Activated T-helper 1 cell treated with anti-CD3 and anti-CD28 coated beads, Interleukin-12 subunit alpha, Interleukin-12 subunit beta, Interleukin-2, Interleukin-4 antibody, amounts not matched to agents 30 ng/mL and 10 ng/mL and 1 ng/mL, durations not matched to agents 14 hours and 24 hours and 36 hours (primary cell): ENCODE results near the gene SRRM3. TPM values are rescaled to one million over a fixed set of nuclear protein-coding genes. Genes with fewer than 3 reads are reported as not detected.
A peak's percentile ranks its signal among the peaks of the same experiment; 100 is the strongest.
"Not testable (repeated sequence)": the region's sequence is repeated elsewhere in the genome, so short reads cannot be mapped to it uniquely, and the experiment has no call there.

ENCODE experiments used
- DNase-seq: peaks from one replicate; pipeline ENCODE4 v3.0.0; 2021; ENCODE audit warnings: low spot score
- H3K27ac Mint-ChIP-seq: one replicate; pipeline ENCODE4 v1.8.0; 2021; ENCODE audit warnings: mild to moderate bottlenecking, mixed read lengths
- H3K27me3 Mint-ChIP-seq: one replicate; pipeline ENCODE4 v1.8.0; 2022; ENCODE audit warnings: mild to moderate bottlenecking, moderate library complexity, mixed read lengths; ENCODE audit not compliant: insufficient read depth
- H3K36me3 Mint-ChIP-seq: one replicate; pipeline ENCODE4 v1.8.0; 2021; ENCODE audit warnings: low read depth, mixed read lengths
- H3K4me1 Mint-ChIP-seq: one replicate; pipeline ENCODE4 v1.8.0; 2021; ENCODE audit warnings: low read depth, mixed read lengths
- H3K4me3 Mint-ChIP-seq: one replicate; pipeline ENCODE4 v1.8.0; 2021; ENCODE audit warnings: mild to moderate bottlenecking, moderate library complexity, mixed read lengths
- H3K9me3 Mint-ChIP-seq: one replicate; pipeline ENCODE4 v1.8.0; 2021; ENCODE audit warnings: mixed read lengths
- intact Hi-C: fragments of 100-400 bp; cut with micrococcal nuclease; formaldehyde crosslinking; loops from one replicate; pipeline ENCODE4 v1.15.1; 2024
- total RNA-seq: library from RNA; stranded (reverse); gene quantifications from 2 replicates; pipeline ENCODE4 v1.2.3, GENCODE V29; 2022

Gene SRRM3
- total RNA-seq, 1 donor from 2014 or later = not detected

DNA sequence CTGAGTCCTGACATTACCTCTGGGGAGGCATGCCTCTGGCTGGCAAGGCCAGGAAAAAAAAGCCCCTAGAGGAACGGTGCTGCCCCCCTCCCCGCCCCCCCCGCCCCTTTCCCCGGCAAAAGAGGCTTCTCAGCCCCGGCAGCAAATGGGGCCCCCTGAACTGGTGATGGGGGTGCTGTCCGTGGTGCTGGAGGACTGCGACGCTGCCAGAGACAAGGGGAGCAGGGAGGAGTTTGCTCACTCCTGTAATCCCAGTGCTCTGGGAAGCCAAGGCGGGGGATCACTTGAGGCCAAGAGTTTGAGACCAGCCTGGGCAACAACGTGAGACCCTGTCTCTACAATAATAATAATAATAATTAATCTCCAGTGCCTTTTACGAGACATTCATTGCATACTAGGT, 23.7 kb downstream of the SRRM3 start:
- H3K4me3 Mint-ChIP-seq = no peak overlapping the region
- H3K27me3 Mint-ChIP-seq = peaks cover 20% of the 10 kb centered on the region
- intact Hi-C loops = no loop called here
- no peak for DNase-seq
- no peaks in the 10 kb centered on the region for H3K4me1 Mint-ChIP-seq
- H3K36me3 Mint-ChIP-seq = no peaks in the 10 kb centered on the region
- H3K27ac Mint-ChIP-seq = no peak overlapping the region
- H3K9me3 Mint-ChIP-seq = no peaks in the 10 kb centered on the region

DNA sequence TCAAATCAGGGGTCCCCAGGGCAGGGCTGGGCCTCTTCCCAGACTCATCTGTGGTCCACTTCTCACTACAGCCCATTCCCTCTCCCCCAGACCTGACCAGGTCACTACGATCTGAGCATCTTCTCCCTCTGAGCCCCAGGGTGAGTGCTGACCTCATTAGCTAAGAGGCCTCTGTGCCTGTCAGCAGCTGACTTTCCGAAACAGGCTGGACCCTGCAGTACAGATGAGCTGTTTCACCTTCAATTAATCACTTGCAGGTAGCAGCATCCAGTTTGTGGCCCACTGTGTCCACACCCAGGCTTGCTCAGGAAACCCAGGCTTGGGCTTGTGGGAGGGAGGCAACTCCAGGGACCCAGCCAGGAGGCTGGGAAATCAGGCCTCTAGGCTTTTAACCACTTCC, 24.3 kb downstream of the SRRM3 start:
- no peaks in the 10 kb centered on the region for H3K9me3 Mint-ChIP-seq
- DNase-seq = no peak
- H3K27ac Mint-ChIP-seq = no peak overlapping the region
- no peak overlapping the region for H3K4me3 Mint-ChIP-seq
- H3K27me3 Mint-ChIP-seq = peaks cover 20% of the 10 kb centered on the region
- no peaks in the 10 kb centered on the region for H3K4me1 Mint-ChIP-seq
- intact Hi-C loops = no loop called here
- H3K36me3 Mint-ChIP-seq = no peaks in the 10 kb centered on the region

DNA sequence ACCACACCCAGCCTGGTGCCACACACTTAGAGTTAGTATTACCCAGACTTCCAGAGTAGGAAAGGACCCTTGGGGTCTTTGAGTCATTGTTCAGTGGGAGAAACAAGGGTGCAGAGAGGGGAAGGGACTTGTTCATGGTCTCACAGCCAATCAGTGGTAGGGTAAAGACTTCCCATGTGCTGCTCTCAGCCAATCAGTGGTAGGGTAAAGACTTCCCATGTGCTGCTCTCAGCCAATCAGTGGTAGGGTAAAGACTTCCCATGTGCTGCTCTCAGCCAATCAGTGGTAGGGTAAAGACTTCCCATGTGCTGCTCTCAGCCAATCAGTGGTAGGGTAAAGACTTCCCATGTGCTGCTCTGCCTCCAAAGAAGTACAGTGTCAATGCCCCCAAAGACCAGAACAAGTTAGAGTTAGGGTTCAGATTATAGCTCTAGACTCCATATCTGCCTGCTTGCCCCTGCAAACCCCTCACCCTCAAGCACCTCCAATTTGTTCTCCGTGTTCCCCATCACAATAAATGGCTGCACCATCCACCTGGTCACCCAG, 25.3 kb downstream of the SRRM3 start:
- H3K27ac Mint-ChIP-seq, intact Hi-C loops, H3K36me3 Mint-ChIP-seq, H3K4me3 Mint-ChIP-seq, H3K9me3 Mint-ChIP-seq, DNase-seq, H3K4me1 Mint-ChIP-seq: not testable (repeated sequence)
- H3K27me3 Mint-ChIP-seq = peaks cover 18% of the 10 kb centered on the region

DNA sequence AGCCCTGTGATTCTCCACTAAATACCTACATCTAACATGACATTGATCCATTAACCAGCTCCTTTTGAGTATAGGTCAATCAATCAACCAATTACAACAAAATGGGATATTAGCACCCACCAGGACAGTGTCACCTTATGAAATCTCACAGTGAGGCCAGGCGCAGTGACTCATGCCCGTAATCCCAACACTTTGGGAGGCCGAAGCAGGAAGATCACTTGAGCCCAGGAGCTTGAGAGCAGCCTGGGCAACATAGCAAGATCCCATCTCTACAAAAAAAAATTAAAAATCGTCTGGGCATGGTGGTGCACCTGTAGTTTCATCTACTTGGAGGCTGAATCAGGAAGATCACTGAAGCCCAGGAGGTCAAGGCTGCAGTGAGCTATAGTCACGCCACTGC, 28.5 kb downstream of the SRRM3 start:
- H3K4me3 Mint-ChIP-seq = no peak overlapping the region
- no peak overlapping the region for H3K27ac Mint-ChIP-seq
- H3K27me3 Mint-ChIP-seq = peaks cover 24% of the 10 kb centered on the region
- H3K36me3 Mint-ChIP-seq = no peaks in the 10 kb centered on the region
- intact Hi-C loops = no loop called here
- no peaks in the 10 kb centered on the region for H3K4me1 Mint-ChIP-seq
- no peak for DNase-seq
- H3K9me3 Mint-ChIP-seq = no peaks in the 10 kb centered on the region

DNA sequence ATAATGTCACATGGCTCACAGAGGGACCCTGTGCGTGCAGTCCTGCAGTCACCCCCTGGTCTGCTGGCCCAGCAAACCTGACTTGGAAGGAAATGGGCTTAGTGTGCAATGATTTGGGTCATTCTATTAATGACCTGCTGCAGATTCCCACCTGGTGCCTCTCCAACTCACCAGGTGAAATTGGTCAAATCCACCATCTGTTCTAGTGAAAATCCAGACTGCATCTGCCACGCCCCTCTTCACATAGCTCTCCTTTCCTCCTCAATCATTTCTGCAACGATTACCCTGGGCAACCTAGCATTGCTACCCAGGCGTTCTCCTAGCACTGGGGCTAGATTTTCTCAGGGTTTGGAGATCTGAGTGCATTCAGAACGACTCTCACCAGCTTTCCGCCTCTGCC, 29.4 kb downstream of the SRRM3 start:
- Mint-ChIP-seq H3K27ac (no peak overlapping the region), H3K36me3 (no peaks in the 10 kb centered on the region), H3K4me1 (no peaks in the 10 kb centered on the region), H3K9me3 (no peaks in the 10 kb centered on the region), H3K27me3 (peaks cover 24% of the 10 kb centered on the region), H3K4me3 (no peak overlapping the region)
- intact Hi-C loops = no loop called here
- no peak for DNase-seq

DNA sequence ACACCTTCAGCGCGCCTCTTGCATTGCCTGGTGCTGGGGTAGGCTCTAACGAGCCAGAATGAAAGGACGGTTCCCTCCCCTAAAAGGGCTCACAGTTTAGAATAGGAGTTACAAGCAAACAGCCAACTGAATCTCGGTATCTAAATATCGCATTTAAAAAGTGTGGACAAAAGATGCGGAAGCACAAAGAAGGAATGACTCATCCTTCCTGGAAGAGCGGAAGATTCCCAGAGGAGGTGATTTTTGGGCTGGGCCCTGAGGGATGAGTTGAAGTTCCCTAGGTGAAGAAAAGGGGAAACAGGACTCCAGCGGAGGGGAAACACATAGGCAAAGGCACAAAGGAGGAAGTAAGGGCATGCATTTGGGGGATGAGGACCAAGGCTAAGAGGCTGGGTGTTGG, 29.9 kb downstream of the SRRM3 start:
- peaks cover 24% of the 10 kb centered on the region for H3K27me3 Mint-ChIP-seq
- H3K27ac Mint-ChIP-seq = no peak overlapping the region
- no peak overlapping the region for H3K4me3 Mint-ChIP-seq
- H3K9me3 Mint-ChIP-seq = no peaks in the 10 kb centered on the region
- H3K4me1 Mint-ChIP-seq = no peaks in the 10 kb centered on the region
- intact Hi-C loops = no loop called here
- no peaks in the 10 kb centered on the region for H3K36me3 Mint-ChIP-seq
- DNase-seq = no peak

DNA sequence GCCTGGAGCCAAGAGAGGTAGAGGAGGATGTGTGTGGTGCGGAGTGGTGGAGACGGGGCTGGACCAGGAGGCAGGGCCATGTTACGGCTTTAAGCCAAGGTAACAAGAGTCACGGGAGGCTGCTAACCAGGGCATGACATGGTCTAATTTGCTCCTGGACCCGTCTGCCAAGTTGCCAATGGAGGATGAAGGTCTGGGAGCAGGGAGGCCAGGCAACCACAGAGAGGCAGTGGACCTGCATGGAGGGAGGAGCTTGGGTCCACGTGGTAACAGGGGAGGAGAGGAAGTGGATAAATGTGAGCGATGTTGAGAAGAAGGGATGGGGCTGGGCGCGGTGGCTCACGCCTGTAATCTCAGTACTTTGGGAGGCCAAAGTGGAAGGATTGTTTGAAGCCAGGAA, 31.0 kb downstream of the SRRM3 start:
- H3K4me3 Mint-ChIP-seq = no peak overlapping the region
- H3K9me3 Mint-ChIP-seq = no peaks in the 10 kb centered on the region
- no peak overlapping the region for H3K27ac Mint-ChIP-seq
- peaks cover 21% of the 10 kb centered on the region for H3K27me3 Mint-ChIP-seq
- intact Hi-C loops = no loop called here
- no peak for DNase-seq
- no peaks in the 10 kb centered on the region for H3K4me1 Mint-ChIP-seq
- no peaks in the 10 kb centered on the region for H3K36me3 Mint-ChIP-seq

DNA sequence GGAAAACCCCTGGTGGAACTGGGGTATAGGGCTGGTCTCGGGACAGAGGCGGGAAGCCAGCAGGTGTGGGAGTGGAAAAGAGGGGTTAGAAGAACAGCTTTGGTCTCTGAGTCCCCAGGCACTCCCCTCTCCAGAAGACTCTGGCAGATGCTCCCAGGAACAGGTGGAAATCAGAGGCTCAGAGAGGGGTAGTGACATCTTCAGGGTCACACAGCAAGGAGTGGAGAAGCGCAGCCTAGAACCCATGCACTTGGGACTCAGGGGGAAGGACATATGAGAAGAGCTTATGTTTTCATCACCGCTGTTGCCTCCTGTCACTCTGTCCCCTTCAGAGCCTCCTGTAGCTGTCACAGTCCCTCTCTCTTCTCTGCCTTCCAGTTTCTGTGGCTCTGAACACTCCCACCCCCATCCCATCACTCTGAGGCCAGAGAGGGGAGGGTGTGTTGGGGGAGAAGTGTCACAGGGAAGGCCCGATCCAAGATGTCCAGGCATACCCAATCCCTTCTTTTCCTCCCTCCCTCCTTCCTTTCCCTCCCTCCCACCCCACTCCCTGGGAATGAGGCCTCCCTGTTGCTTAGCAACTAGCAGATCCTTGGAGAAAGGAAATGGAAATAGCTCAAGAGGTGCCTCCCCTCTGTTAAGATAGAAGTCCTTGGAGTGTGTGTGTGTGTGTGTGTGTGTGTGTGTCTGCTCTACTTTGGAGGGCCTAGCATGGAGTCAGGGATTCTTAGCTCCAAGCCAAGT, 32.0 kb downstream of the SRRM3 start:
- intact Hi-C loops = loop anchor here (2.0 kb wide), 2 partner anchors 57 to 67 kb away; no protein-coding TSS in a partner anchor
- H3K36me3 Mint-ChIP-seq = no peaks in the 10 kb centered on the region
- H3K27ac Mint-ChIP-seq = no peak overlapping the region
- H3K9me3 Mint-ChIP-seq = no peaks in the 10 kb centered on the region
- H3K27me3 Mint-ChIP-seq = peaks cover 25% of the 10 kb centered on the region
- no peaks in the 10 kb centered on the region for H3K4me1 Mint-ChIP-seq
- no peak for DNase-seq
- H3K4me3 Mint-ChIP-seq = no peak overlapping the region

DNA sequence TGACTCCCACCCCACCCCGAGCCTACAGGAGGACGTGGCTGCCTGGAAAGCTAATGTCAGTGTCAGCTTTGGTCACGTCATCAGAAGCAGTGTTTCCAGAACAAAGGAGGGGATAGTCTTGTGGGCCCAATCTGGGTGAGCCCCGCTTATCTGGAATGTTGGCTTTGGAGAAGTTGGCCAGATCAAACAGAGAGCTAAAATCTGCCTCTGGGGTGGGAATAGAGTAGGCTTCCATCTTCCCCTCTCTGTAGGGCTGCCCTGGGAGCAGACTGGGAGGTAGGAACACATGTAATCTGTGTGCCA, 32.5 kb downstream of the SRRM3 start:
- peak overlapping the region; percentile 13 for H3K4me3 Mint-ChIP-seq
- H3K9me3 Mint-ChIP-seq = no peaks in the 10 kb centered on the region
- H3K27ac Mint-ChIP-seq = no peak overlapping the region
- intact Hi-C loops = loop anchor here (2.0 kb wide), 2 partner anchors 57 to 67 kb away; no protein-coding TSS in a partner anchor
- DNase-seq = no peak
- no peaks in the 10 kb centered on the region for H3K36me3 Mint-ChIP-seq
- peaks cover 28% of the 10 kb centered on the region for H3K27me3 Mint-ChIP-seq
- H3K4me1 Mint-ChIP-seq = no peaks in the 10 kb centered on the region

DNA sequence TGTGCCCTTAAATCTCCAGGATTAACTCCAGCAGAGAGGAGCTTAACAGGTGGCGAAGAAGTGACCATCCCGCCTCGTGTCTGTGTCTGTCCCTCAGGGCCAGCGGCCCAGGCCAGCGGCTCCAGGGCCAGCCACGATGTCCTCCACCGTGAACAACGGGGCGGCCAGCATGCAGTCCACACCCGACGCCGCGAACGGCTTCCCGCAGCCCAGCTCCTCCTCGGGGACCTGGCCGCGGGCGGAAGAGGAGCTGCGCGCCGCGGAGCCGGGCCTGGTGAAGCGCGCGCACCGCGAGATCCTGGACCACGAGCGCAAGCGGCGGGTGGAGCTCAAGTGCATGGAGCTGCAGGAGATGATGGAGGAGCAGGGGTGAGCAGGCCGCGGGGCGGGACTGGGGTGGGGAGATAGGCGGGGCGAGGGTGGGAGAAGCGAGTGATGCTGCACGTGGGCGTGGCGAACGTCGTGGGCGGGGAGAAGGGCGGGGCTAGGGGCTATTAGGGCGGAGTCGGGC, 33.3 kb downstream of the SRRM3 start:
- Mint-ChIP-seq H3K36me3 (no peaks in the 10 kb centered on the region), H3K27ac (no peak overlapping the region), H3K4me3 (peak overlapping the region; percentile 53), H3K4me1 (no peaks in the 10 kb centered on the region), H3K9me3 (no peaks in the 10 kb centered on the region), H3K27me3 (peaks cover 27% of the 10 kb centered on the region)
- intact Hi-C loops = loop anchor here (1.0 to 5.0 kb wide), 5 partner anchors 25 to 83 kb away; partner anchors contain the start of gene SRRM3
- peak; percentile 75 for DNase-seq

DNA sequence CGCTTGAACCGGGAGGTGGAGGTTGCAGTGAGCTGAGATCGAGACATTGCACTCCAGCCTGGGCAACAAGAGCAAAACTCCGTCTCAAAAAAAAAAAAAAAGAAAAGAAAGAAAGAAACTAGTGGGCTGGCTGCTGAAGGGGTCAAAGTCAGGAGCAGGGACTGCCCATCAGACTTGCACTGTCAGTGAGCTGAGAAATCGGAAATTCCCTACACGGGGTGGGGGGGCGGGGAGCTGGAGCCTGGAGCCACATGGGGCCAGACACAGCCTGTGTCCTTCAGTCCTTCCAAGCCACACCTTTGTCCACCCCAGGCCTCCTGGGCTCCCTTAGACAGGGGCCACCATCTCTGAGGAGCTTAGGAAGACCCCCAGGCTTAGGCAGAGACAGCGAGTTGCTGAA, 34.5 kb downstream of the SRRM3 start:
- H3K9me3 Mint-ChIP-seq = no peaks in the 10 kb centered on the region
- intact Hi-C loops = loop anchor here (5.0 kb wide), 1 partner anchor 34 kb away; the partner anchor contains the start of gene SRRM3
- no peak for DNase-seq
- H3K4me1 Mint-ChIP-seq = no peaks in the 10 kb centered on the region
- no peak overlapping the region for H3K27ac Mint-ChIP-seq
- no peaks in the 10 kb centered on the region for H3K36me3 Mint-ChIP-seq
- H3K4me3 Mint-ChIP-seq = no peak overlapping the region
- H3K27me3 Mint-ChIP-seq = peaks cover 23% of the 10 kb centered on the region

DNA sequence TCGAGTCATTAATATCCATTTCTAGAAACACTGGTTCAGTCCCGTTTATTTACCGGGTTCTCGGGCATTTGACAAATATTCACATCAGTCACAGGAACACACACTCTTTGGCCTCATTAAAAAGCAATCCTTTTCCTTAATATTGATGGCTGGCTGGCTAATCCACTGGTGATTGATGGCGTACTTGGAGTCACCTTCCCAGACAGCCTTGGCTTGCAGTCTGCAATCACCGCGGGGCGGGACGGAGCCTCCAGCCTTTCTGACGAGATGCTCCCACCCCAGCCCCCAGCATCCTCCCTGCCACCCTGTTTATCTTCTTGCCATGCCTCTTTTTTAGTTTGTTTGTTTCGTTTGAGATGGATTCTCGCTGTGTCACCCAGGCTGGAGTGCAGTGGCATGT, 36.6 kb downstream of the SRRM3 start:
- H3K27ac Mint-ChIP-seq = no peak overlapping the region
- no peaks in the 10 kb centered on the region for H3K4me1 Mint-ChIP-seq
- no peak for DNase-seq
- no peaks in the 10 kb centered on the region for H3K9me3 Mint-ChIP-seq
- H3K27me3 Mint-ChIP-seq = peaks cover 18% of the 10 kb centered on the region
- H3K4me3 Mint-ChIP-seq = no peak overlapping the region
- intact Hi-C loops = loop anchor here (5.0 kb wide), 1 partner anchor 36 kb away; the partner anchor contains the start of gene SRRM3
- no peaks in the 10 kb centered on the region for H3K36me3 Mint-ChIP-seq

DNA sequence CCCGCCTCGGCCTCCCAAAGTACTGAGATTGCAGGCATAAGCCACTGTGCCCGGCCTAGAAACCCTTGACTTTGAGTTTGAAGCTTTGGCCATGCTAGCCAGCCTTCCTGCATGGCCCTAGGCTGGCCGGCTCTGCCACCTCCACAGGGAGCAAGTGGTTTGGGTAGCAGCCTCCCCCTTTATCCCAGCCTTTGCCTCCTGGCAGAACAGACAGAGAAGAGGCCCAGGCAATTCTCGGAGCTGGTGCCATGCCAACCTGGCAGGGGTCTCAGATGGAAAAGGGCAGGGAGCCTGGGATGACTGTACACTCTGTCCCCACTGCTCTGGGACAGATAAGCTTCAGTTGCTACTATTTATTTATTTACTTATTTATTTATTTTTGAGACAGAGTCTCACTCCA, 39.4 kb downstream of the SRRM3 start:
- no peaks in the 10 kb centered on the region for H3K4me1 Mint-ChIP-seq
- no peak overlapping the region for H3K4me3 Mint-ChIP-seq
- no peak overlapping the region for H3K27ac Mint-ChIP-seq
- DNase-seq = no peak
- H3K36me3 Mint-ChIP-seq = no peaks in the 10 kb centered on the region
- peaks cover 8% of the 10 kb centered on the region for H3K27me3 Mint-ChIP-seq
- intact Hi-C loops = no loop called here
- H3K9me3 Mint-ChIP-seq = no peaks in the 10 kb centered on the region
